Dendritic cell treated with granulocyte-macrophage colony-stimulating factor and Interleukin-4, amounts not matched to agents 40 ng/mL and 50 ng/mL, for 4 days (primary cell): ENCODE measurements around the gene MFSD6.
"Not testable (repeated sequence)": the region's sequence is repeated elsewhere in the genome, so short reads cannot be mapped to it uniquely, and the experiment has no call there.

ENCODE experiments used
- H3K27ac Mint-ChIP-seq: one replicate; pipeline ENCODE4 v1.8.0; 2022; ENCODE audit warnings: mild to moderate bottlenecking, mixed read lengths
- H3K27me3 Mint-ChIP-seq: one replicate; pipeline ENCODE4 v1.8.0; 2022; ENCODE audit warnings: mild to moderate bottlenecking, mixed read lengths
- H3K36me3 Mint-ChIP-seq: one replicate; pipeline ENCODE4 v1.8.0; 2022; ENCODE audit warnings: low read depth, mixed read lengths
- H3K4me1 Mint-ChIP-seq: one replicate; pipeline ENCODE4 v1.8.0; 2022; ENCODE audit warnings: low read depth, mixed read lengths
- H3K4me3 Mint-ChIP-seq: one replicate; pipeline ENCODE4 v1.8.0; 2022; ENCODE audit warnings: mild to moderate bottlenecking, moderate library complexity, mixed read lengths
- H3K9me3 Mint-ChIP-seq: one replicate; pipeline ENCODE4 v1.8.0; 2022; ENCODE audit warnings: mixed read lengths
- intact Hi-C: fragments of 100-400 bp; cut with micrococcal nuclease; formaldehyde crosslinking; loops from one replicate; pipeline ENCODE4 v1.15.0; 2022

Gene MFSD6

GRCh38 chr2:190407662-190408537 is at the start of gene MFSD6:
Gene MFSD6, plus strand, starts transcription at chr2:190408355. Its CDS starts 27,675 bp downstream, at chr2:190436030.
- intact Hi-C loops = loop anchor here (5.0 to 10.0 kb wide), 2 partner anchors 127 to 244 kb away; partner anchors contain the start of gene NEMP2
- peaks cover 21% of the 10 kb centered on the region for H3K4me1 Mint-ChIP-seq
- no peaks in the 10 kb centered on the region for H3K9me3 Mint-ChIP-seq
- H3K36me3 Mint-ChIP-seq = no peaks in the 10 kb centered on the region
- peak within 1 kb of the TSS; percentile 80 for H3K27ac Mint-ChIP-seq
- H3K4me3 Mint-ChIP-seq = peak within 1 kb of the TSS; percentile 73
- H3K27me3 Mint-ChIP-seq = peaks cover 2% of the 10 kb centered on the region

- H3K4me3 Mint-ChIP-seq, H3K9me3 Mint-ChIP-seq, H3K36me3 Mint-ChIP-seq, intact Hi-C loops, H3K27me3 Mint-ChIP-seq, H3K27ac Mint-ChIP-seq, H3K4me1 Mint-ChIP-seq: not testable (repeated sequence)
Measured at GRCh38 chr2:190358655-190359448, 49.3 kb upstream of the MFSD6 start.

GRCh38 chr2:190360561-190360960 is 47.6 kb upstream of the MFSD6 start:
- no peak overlapping the region for H3K27ac Mint-ChIP-seq
- peaks cover 9% of the 10 kb centered on the region for H3K36me3 Mint-ChIP-seq
- H3K4me3 Mint-ChIP-seq = no peak overlapping the region
- peaks cover 6% of the 10 kb centered on the region for H3K4me1 Mint-ChIP-seq
- no peaks in the 10 kb centered on the region for H3K9me3 Mint-ChIP-seq
- H3K27me3 Mint-ChIP-seq = no peaks in the 10 kb centered on the region
- intact Hi-C loops = no loop called here

GRCh38 chr2:190360965-190361364 is 47.2 kb upstream of the MFSD6 start:
- no peak overlapping the region for H3K27ac Mint-ChIP-seq
- no peaks in the 10 kb centered on the region for H3K27me3 Mint-ChIP-seq
- peaks cover 6% of the 10 kb centered on the region for H3K4me1 Mint-ChIP-seq
- no peaks in the 10 kb centered on the region for H3K9me3 Mint-ChIP-seq
- peaks cover 9% of the 10 kb centered on the region for H3K36me3 Mint-ChIP-seq
- H3K4me3 Mint-ChIP-seq = no peak overlapping the region
- intact Hi-C loops = no loop called here

GRCh38 chr2:190361572-190361971 is 46.6 kb upstream of the MFSD6 start:
- intact Hi-C loops = no loop called here
- peaks cover 9% of the 10 kb centered on the region for H3K36me3 Mint-ChIP-seq
- no peaks in the 10 kb centered on the region for H3K27me3 Mint-ChIP-seq
- no peak overlapping the region for H3K4me3 Mint-ChIP-seq
- H3K4me1 Mint-ChIP-seq = no peaks in the 10 kb centered on the region
- no peaks in the 10 kb centered on the region for H3K9me3 Mint-ChIP-seq
- H3K27ac Mint-ChIP-seq = no peak overlapping the region

GRCh38 chr2:190362894-190363293 is 45.3 kb upstream of the MFSD6 start:
- no peaks in the 10 kb centered on the region for H3K27me3 Mint-ChIP-seq
- H3K9me3 Mint-ChIP-seq = no peaks in the 10 kb centered on the region
- H3K4me1 Mint-ChIP-seq = no peaks in the 10 kb centered on the region
- no peak overlapping the region for H3K27ac Mint-ChIP-seq
- peaks cover 14% of the 10 kb centered on the region for H3K36me3 Mint-ChIP-seq
- H3K4me3 Mint-ChIP-seq = no peak overlapping the region
- intact Hi-C loops = no loop called here

GRCh38 chr2:190365499-190366204 is 42.5 kb upstream of the MFSD6 start:
- Mint-ChIP-seq H3K4me3 (no peak overlapping the region), H3K9me3 (no peaks in the 10 kb centered on the region), H3K27ac (no peak overlapping the region), H3K4me1 (no peaks in the 10 kb centered on the region), H3K27me3 (no peaks in the 10 kb centered on the region), H3K36me3 (peaks cover 21% of the 10 kb centered on the region)
- intact Hi-C loops = no loop called here

GRCh38 chr2:190366248-190366753 is 41.9 kb upstream of the MFSD6 start:
- no peaks in the 10 kb centered on the region for H3K9me3 Mint-ChIP-seq
- H3K4me1 Mint-ChIP-seq = no peaks in the 10 kb centered on the region
- no peak overlapping the region for H3K27ac Mint-ChIP-seq
- intact Hi-C loops = no loop called here
- H3K4me3 Mint-ChIP-seq = no peak overlapping the region
- no peaks in the 10 kb centered on the region for H3K27me3 Mint-ChIP-seq
- peaks cover 27% of the 10 kb centered on the region for H3K36me3 Mint-ChIP-seq

- Mint-ChIP-seq H3K27ac (no peak overlapping the region), H3K4me1 (no peaks in the 10 kb centered on the region), H3K4me3 (no peak overlapping the region), H3K9me3 (no peaks in the 10 kb centered on the region), H3K27me3 (no peaks in the 10 kb centered on the region), H3K36me3 (peaks cover 27% of the 10 kb centered on the region)
- intact Hi-C loops = no loop called here
Measured at GRCh38 chr2:190367091-190367490, 41.1 kb upstream of the MFSD6 start.

- Mint-ChIP-seq H3K27ac (no peak overlapping the region), H3K4me1 (no peaks in the 10 kb centered on the region), H3K9me3 (no peaks in the 10 kb centered on the region), H3K36me3 (peaks cover 27% of the 10 kb centered on the region), H3K27me3 (no peaks in the 10 kb centered on the region), H3K4me3 (no peak overlapping the region)
- intact Hi-C loops = no loop called here
Measured at GRCh38 chr2:190369635-190370034, 38.5 kb upstream of the MFSD6 start.

- H3K36me3 Mint-ChIP-seq = peaks cover 2% of the 10 kb centered on the region
- no peaks in the 10 kb centered on the region for H3K27me3 Mint-ChIP-seq
- intact Hi-C loops = no loop called here
- no peaks in the 10 kb centered on the region for H3K9me3 Mint-ChIP-seq
- H3K4me1 Mint-ChIP-seq = no peaks in the 10 kb centered on the region
- H3K27ac Mint-ChIP-seq = no peak overlapping the region
- no peak overlapping the region for H3K4me3 Mint-ChIP-seq
Measured at GRCh38 chr2:190376083-190376482, 32.1 kb upstream of the MFSD6 start.

- Mint-ChIP-seq H3K36me3 (no peaks in the 10 kb centered on the region), H3K4me1 (no peaks in the 10 kb centered on the region), H3K9me3 (no peaks in the 10 kb centered on the region), H3K27me3 (no peaks in the 10 kb centered on the region), H3K4me3 (no peak overlapping the region), H3K27ac (no peak overlapping the region)
- intact Hi-C loops = no loop called here
Measured at GRCh38 chr2:190376591-190377245, 31.4 kb upstream of the MFSD6 start.

GRCh38 chr2:190378880-190379237 is 29.3 kb upstream of the MFSD6 start:
- intact Hi-C loops = no loop called here
- H3K27me3 Mint-ChIP-seq = no peaks in the 10 kb centered on the region
- H3K27ac Mint-ChIP-seq = no peak overlapping the region
- H3K36me3 Mint-ChIP-seq = no peaks in the 10 kb centered on the region
- H3K4me3 Mint-ChIP-seq = no peak overlapping the region
- H3K4me1 Mint-ChIP-seq = no peaks in the 10 kb centered on the region
- H3K9me3 Mint-ChIP-seq = no peaks in the 10 kb centered on the region
